Right ventricle myocardium inferior (tissue), 1 donor: ENCODE results near the gene NRG3. TPM values are rescaled to one million over a fixed set of nuclear protein-coding genes. Genes with fewer than 3 reads are reported as not detected.

Experiments
- ATAC-seq: fragments of 200-7000 bp; cut with Tn5 transposase; one replicate; pipeline ENCODE4 v1.9.1; 2020; ENCODE audit warnings: mild to moderate bottlenecking, moderate library complexity
- DNase-seq: peaks from one replicate; pipeline ENCODE4 v3.0.0; 2021; ENCODE audit errors: missing footprints
- intact Hi-C: fragments of 100-400 bp; cut with DNase I; formaldehyde crosslinking; loops from one replicate; pipeline ENCODE4 v1.11.0; 2022
- total RNA-seq: library from RNA; stranded (reverse); fragmentation: NEBNext Ultra II Directional; extraction: Animal tissue kit (Norgen Biotek cat#: 25700); gene quantifications from one replicate; pipeline ENCODE4 v1.2.1, GENCODE V29; 2021
- donor health status: DM: no; HTN: yes; CAD: no; lungs with severe emphysema.

NRG3 gene
- total RNA-seq, 1 donor from 2014 or later = not detected

- intact Hi-C loops = no loop called here
- ATAC-seq = no peak
- no peak for DNase-seq
Observed at GRCh38 chr10:81876253-81877077, 1.5 kb downstream of the NRG3 start.

DNA sequence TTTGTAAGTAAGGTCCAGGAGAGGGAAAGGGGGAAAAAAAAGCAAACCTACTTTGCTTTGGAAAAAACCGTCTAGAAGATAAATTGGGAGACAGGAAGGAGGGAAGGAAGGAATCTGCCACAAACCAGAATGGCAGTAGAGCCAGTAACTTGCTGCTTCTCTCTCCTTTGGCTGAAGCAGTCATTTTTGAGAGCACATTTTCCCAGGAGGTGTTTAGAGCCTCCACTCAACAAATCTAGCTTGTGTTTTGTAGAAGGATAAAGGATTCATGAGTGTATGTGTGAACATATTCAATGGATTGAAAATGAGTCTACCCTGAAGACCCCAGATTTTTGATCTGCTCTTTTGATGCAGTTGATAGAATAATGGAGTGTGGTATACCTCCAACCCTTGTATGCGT is 2.6 kb downstream of the NRG3 start:
- DNase-seq (no peak), ATAC-seq (no peak)
- intact Hi-C loops = no loop called here

DNA sequence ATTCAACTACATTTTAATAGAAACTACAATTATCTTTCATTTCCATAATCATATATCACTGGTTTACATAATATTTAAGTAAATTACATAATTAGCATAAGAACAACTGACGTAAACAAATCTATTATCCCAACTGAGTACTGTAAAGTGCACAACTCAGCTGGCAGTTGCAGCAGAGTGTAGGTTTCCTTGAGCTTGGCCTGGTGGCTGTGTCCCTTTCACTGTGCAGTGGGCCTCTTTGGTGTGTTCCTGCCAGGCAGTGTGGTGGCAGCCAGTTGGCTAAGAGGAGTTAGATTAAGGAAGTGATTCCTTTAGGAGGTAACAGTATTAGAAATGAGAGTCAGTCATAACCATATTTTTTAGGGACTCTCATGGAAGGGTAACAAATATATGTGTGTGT is 7.0 kb downstream of the NRG3 start:
- DNase-seq (no peak), ATAC-seq (no peak)
- intact Hi-C loops = no loop called here

GRCh38 chr10:81884856-81885255 is 9.9 kb downstream of the NRG3 start:
- DNase-seq (no peak), ATAC-seq (no peak)
- intact Hi-C loops = no loop called here

DNA sequence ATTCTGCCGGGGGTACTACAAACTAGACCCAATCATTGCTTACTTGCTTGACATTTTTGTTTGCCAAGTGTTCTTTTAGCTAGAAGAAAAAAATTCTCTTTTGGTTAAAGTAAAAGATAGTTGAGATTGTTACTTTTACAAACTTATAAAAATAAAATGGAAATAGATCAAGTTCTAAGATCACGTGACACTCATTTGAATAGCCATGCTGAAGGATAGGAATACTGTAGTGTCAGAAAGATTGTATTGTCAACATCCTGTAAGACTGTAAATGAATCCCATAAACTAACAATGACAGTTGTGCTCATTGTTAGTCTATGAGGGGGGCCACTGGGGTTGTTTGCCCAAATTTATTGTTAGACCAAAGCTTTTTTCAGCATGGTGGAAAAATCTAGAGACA is 10.5 kb downstream of the NRG3 start:
- intact Hi-C loops = no loop called here
- DNase-seq (no peak), ATAC-seq (no peak)

GRCh38 chr10:81886939-81887338 is 11.9 kb downstream of the NRG3 start:
- DNase-seq (no peak), ATAC-seq (no peak)
- intact Hi-C loops = no loop called here

- ATAC-seq = no peak
- intact Hi-C loops = no loop called here
- no peak for DNase-seq
Observed at GRCh38 chr10:81889181-81889769, 14.3 kb downstream of the NRG3 start.

DNA sequence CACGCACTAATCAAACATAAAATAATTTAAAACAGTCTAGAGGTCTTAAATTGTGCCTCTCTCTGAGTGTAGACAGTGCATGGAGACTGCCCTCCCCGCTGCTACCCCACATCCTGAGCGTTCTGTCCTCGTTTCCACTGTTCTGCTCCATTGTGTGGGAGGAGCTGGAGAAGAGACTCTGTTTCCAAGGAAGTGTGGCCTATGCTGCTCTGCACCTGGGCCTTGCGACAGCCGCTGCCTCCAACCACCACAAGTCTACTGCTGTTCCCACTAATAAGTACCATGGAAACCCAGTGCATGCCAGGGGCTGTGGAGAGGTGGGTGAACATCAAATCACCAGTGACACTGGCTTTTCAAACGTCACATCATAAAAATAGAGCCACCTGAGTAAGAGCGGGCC is 19.6 kb downstream of the NRG3 start:
- ATAC-seq = no peak

GRCh38 chr10:81898518-81898917 is 23.5 kb downstream of the NRG3 start:
- intact Hi-C loops = no loop called here
- DNase-seq = no peak
- ATAC-seq = no peak

More for the DNA sequence above, 19.6 kb downstream of the NRG3 start:
- no peak for DNase-seq
- intact Hi-C loops = no loop called here

GRCh38 chr10:81900989-81901388 is 26.0 kb downstream of the NRG3 start:
- no peak for DNase-seq
- ATAC-seq = no peak
- intact Hi-C loops = no loop called here

DNA sequence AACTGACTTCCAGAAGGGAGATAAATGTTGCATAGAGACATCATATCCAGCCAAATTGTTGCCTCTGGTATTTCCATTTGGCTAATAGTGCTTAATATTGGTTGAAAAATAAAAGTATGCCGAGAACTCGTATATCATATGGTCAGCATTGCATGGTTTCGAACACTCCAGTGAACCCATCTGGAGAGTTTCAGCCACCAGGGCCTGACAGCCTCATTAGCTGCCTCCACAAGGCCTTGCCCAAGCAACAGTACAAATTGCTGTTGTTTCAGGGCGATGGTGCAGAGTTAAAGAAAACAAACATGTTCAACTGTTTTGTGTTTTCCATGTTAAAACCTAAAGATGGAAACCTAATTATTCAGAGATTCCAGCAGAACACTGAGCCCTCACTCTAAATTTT is 28.5 kb downstream of the NRG3 start:
- no peak for ATAC-seq
- no peak for DNase-seq
- intact Hi-C loops = no loop called here

- ATAC-seq (no peak), DNase-seq (no peak)
- intact Hi-C loops = no loop called here
Observed at GRCh38 chr10:81905161-81905560, 30.2 kb downstream of the NRG3 start.

DNA sequence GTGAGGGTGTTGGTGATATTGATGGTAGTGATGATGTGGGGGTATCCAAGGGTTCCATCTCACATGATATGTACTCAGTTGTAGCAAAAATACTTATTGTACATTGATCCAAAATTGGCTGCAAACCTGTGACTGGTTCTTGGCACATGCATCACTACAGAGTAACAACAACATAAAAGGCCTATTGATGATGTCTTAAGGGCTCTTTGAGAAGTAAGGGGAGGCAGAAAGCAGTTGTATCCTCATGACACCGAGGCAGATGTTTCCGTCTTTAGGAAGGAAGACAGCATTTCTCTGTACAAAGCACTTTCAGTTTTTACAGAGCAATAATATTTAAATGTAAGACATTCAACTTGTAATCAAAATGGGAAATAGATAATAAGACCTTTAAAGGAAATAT is 34.5 kb downstream of the NRG3 start:
- intact Hi-C loops = no loop called here
- ATAC-seq = no peak
- no peak for DNase-seq

GRCh38 chr10:81911328-81911727 is 36.3 kb downstream of the NRG3 start:
- intact Hi-C loops = no loop called here
- no peak for ATAC-seq
- no peak for DNase-seq

DNA sequence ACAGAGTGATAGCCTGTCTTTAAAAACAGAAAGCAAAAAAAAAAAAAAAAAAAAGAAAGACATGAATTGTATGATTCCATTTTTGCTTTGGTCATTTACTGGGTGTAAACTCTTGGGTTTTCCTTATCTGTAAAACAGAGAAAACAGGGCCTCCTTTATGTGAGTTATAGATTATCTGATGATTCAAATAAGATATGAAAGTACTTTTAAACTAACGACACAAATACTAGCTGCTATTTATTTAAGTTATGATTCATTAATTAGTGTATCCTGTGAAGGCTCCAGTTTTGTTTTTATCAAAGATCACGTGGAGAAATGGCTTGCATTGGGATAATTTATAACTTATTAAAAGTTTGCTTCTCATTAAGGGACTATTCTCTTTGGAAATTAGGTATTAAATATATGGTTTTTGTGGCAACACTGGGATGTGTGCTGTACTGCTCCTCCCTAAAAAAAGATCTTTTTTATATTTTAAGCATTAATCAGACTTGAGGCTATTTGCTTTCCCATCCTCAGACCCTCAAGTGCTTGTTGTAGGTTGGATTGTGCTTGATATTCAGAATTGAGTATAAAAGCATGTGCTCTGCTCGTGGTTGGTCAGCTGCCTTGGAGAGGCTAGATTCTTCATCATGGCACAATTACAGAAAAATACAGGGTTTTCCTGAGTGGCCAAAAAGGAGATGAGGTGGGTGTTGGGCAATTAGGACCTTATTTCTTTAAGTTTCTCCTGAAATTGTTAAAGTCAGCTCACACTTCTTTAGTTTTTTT is 39.9 kb downstream of the NRG3 start:
- DNase-seq = no peak
- no peak for ATAC-seq
- intact Hi-C loops = no loop called here

- intact Hi-C loops = no loop called here
- no peak for DNase-seq
- ATAC-seq = no peak
Observed at GRCh38 chr10:81915504-81915897, 40.5 kb downstream of the NRG3 start.

DNA sequence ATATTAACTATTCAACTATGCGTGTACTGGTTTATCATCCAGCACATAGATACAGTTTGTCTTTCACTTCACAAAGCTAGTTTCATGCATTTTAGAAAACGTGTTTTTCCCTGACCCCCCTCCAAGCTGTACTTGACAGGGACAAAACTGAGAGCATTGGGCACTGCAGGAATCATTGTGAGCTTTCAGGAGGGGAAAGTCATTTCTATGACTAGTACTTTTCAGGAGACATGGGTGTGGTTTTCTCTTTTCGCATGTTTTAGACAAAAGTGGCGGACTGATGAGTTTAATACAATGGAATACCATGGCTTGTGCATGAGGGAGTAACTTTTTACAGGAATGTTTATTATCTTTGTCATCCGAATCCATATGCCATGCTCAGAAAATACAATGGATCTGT is 42.7 kb downstream of the NRG3 start:
- intact Hi-C loops = no loop called here
- ATAC-seq (no peak), DNase-seq (no peak)

- ATAC-seq = no peak
- DNase-seq = no peak
- intact Hi-C loops = no loop called here
Observed at GRCh38 chr10:81918766-81919165, 43.8 kb downstream of the NRG3 start.

- DNase-seq (no peak), ATAC-seq (no peak)
- intact Hi-C loops = no loop called here
Observed at GRCh38 chr10:81920213-81920829, 45.3 kb downstream of the NRG3 start.

DNA sequence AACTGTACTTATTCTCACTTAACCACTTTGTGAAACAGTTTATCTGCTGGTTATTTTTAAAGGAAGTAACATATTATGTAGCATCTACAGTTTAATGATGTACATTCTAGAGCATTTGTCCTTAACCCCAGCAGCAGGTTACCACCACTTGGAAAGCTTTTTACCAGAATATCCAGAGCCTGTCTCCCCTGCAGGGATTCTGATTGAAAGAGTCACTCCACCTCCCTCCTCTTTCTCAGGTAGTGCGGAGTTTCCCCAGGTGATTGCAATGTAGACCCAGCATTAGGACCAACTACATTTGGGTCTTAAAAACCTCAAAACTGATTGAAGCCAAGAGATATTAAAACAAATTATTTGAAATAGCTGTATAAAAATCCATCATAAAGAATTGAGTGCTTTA is 53.1 kb downstream of the NRG3 start:
- ATAC-seq (no peak), DNase-seq (no peak)
- intact Hi-C loops = no loop called here
